GM21737 (cell line): Measurements from ENCODE around the gene BCAT1.
A peak's percentile ranks its signal among the peaks of the same experiment; 100 is the strongest.
"Not testable (repeated sequence)": the region's sequence is repeated elsewhere in the genome, so short reads cannot be mapped to it uniquely, and the experiment has no call there.

Experiments
- ATAC-seq: cut with Tn5 transposase; IDR thresholded peaks from one replicate; pipeline ENCODE4 v1.9.1; 2021; ENCODE audit warnings: mild to moderate bottlenecking, moderate library complexity; ENCODE audit not compliant: unreplicated experiment

The BCAT1 gene

GRCh38 chr12:24960222-24960855 is 11.4 kb upstream of the BCAT1 start:
- no peak for ATAC-seq

GRCh38 chr12:24956351-24956750 is 7.5 kb upstream of the BCAT1 start:
- ATAC-seq = not testable (repeated sequence)

GRCh38 chr12:24955853-24956252 is 7.0 kb upstream of the BCAT1 start:
- no peak for ATAC-seq

GRCh38 chr12:24955389-24955788 is 6.5 kb upstream of the BCAT1 start:
- ATAC-seq = no peak

- ATAC-seq = no peak
These were observed 5.4 kb upstream of the BCAT1 start for GRCh38 chr12:24954261-24954660.

- no peak for ATAC-seq
These were observed 3.5 kb upstream of the BCAT1 start for GRCh38 chr12:24952389-24952788.

- peak; percentile 31 for ATAC-seq
These were observed 1.4 kb upstream of the BCAT1 start for GRCh38 chr12:24950231-24950834.

- no peak for ATAC-seq
These were observed 513 bp downstream of the BCAT1 start for GRCh38 chr12:24948420-24948756.

GRCh38 chr12:24947541-24948419 is 1.1 kb downstream of the BCAT1 start:
- ATAC-seq = no peak

- no peak for ATAC-seq
These were observed 3.1 kb downstream of the BCAT1 start for GRCh38 chr12:24945845-24946244.

GRCh38 chr12:24945039-24945438 is 3.9 kb downstream of the BCAT1 start:
- ATAC-seq = no peak

- no peak for ATAC-seq
These were observed 4.3 kb downstream of the BCAT1 start for GRCh38 chr12:24944601-24944975.

GRCh38 chr12:24943947-24944600 is 4.8 kb downstream of the BCAT1 start:
- ATAC-seq = no peak

- ATAC-seq = no peak
These were observed 8.7 kb downstream of the BCAT1 start for GRCh38 chr12:24940157-24940556.

- not testable (repeated sequence) for ATAC-seq
These were observed 9.3 kb downstream of the BCAT1 start for GRCh38 chr12:24939551-24939950.

GRCh38 chr12:24938341-24938740 is 10.6 kb downstream of the BCAT1 start:
- no peak for ATAC-seq

GRCh38 chr12:24937553-24938244 is 11.2 kb downstream of the BCAT1 start:
- no peak for ATAC-seq

GRCh38 chr12:24933694-24934407 is 15.1 kb downstream of the BCAT1 start:
- no peak for ATAC-seq

GRCh38 chr12:24931666-24932405 is 17.1 kb downstream of the BCAT1 start:
- peak; percentile 89 for ATAC-seq

GRCh38 chr12:24929953-24930352 is 18.9 kb downstream of the BCAT1 start:
- no peak for ATAC-seq
